Osteoblast (primary cell): Measurements from ENCODE around the gene NDUFB8. TPM values are rescaled to one million over a fixed set of nuclear protein-coding genes. Genes with fewer than 3 reads are reported as not detected.

Source experiments
- DNase-seq: peaks from one replicate; pipeline ENCODE4 v3.0.0; 2011; ENCODE audit warnings: low spot score, mixed read lengths; ENCODE audit not compliant: insufficient read length; ENCODE audit errors: missing footprints
- H2AFZ ChIP-seq: 2 replicates; pipeline ENCODE4 v1.6.0; 2011; ENCODE audit warnings: mild to moderate bottlenecking, low read length
- H3K27ac ChIP-seq: 2 replicates; pipeline ENCODE4 v1.5.1; 2011; ENCODE audit warnings: mild to moderate bottlenecking, low read depth, low read length, moderate library complexity
- H3K27me3 ChIP-seq: 2 replicates; pipeline ENCODE4 v1.6.0; 2012; ENCODE audit warnings: mild to moderate bottlenecking, control low read depth, inconsistent platforms, low read length, moderate library complexity; ENCODE audit not compliant: insufficient read depth
- H3K36me3 ChIP-seq: 2 replicates; pipeline ENCODE4 v1.5.1; 2011; ENCODE audit warnings: mild to moderate bottlenecking, low read length, control low read depth, moderate library complexity; ENCODE audit not compliant: insufficient read depth
- H3K4me1 ChIP-seq: 2 replicates; pipeline ENCODE4 v1.5.1; 2011; ENCODE audit warnings: mild to moderate bottlenecking, low read length, control low read depth, moderate library complexity; ENCODE audit not compliant: insufficient read depth
- H3K4me2 ChIP-seq: 2 replicates; pipeline ENCODE4 v1.6.0; 2011; ENCODE audit warnings: mild to moderate bottlenecking, low read length; ENCODE audit not compliant: insufficient read depth
- H3K4me3 ChIP-seq: fragments of 200-600 bp; sonication (generic); 3 replicates; pipeline ENCODE4 v1.5.1; 2012; ENCODE audit warnings: mild to moderate bottlenecking, low read length, inconsistent platforms; ENCODE audit not compliant: insufficient read depth
- H3K79me2 ChIP-seq: 2 replicates; pipeline ENCODE4 v1.6.0; 2012; ENCODE audit warnings: mild to moderate bottlenecking, low read length, control low read depth, inconsistent platforms; ENCODE audit not compliant: insufficient read depth
- H3K9me3 ChIP-seq: 2 replicates; pipeline ENCODE4 v1.5.1; 2011; ENCODE audit warnings: low read depth, low read length, control low read depth
- H4K20me1 ChIP-seq: 2 replicates; pipeline ENCODE4 v1.6.0; 2012; ENCODE audit warnings: mild to moderate bottlenecking, low read length, control low read depth; ENCODE audit not compliant: insufficient read depth
- total RNA-seq: library from RNA; depleted of rRNA; stranded (reverse); fragments of >200 nt; gene quantifications from 2 replicates; pipeline ENCODE4 v1.2.3, GENCODE V29; 2012
- TF ChIP-seq, protein P1 (sequence below): IDR thresholded peaks from 2 replicates; pipeline ENCODE4 v1.5.1; 2011; ENCODE audit warnings: mild to moderate bottlenecking, low read depth, low read length, moderate library complexity; ENCODE audit errors: extremely low read depth

NDUFB8 gene
- total RNA-seq, 1 donor, result 102 TPM

GRCh38 chr10:100537475-100537874 lies 7.8 kb upstream of the NDUFB8 start:
- Histone ChIP-seq H3K4me2 (peak overlapping the region; percentile 11), H3K79me2 (peaks cover 55% of the 10 kb centered on the region), H3K4me3 (no peak overlapping the region), H3K27ac (no peak overlapping the region), H3K9me3 (no peaks in the 10 kb centered on the region), H2AFZ (no peak overlapping the region), H3K4me1 (peaks cover 22% of the 10 kb centered on the region), H4K20me1 (peaks cover 31% of the 10 kb centered on the region), H3K27me3 (no peaks in the 10 kb centered on the region), H3K36me3 (peaks cover 42% of the 10 kb centered on the region)
- DNase-seq, result no peak
- TF ChIP-seq, protein P1, sequence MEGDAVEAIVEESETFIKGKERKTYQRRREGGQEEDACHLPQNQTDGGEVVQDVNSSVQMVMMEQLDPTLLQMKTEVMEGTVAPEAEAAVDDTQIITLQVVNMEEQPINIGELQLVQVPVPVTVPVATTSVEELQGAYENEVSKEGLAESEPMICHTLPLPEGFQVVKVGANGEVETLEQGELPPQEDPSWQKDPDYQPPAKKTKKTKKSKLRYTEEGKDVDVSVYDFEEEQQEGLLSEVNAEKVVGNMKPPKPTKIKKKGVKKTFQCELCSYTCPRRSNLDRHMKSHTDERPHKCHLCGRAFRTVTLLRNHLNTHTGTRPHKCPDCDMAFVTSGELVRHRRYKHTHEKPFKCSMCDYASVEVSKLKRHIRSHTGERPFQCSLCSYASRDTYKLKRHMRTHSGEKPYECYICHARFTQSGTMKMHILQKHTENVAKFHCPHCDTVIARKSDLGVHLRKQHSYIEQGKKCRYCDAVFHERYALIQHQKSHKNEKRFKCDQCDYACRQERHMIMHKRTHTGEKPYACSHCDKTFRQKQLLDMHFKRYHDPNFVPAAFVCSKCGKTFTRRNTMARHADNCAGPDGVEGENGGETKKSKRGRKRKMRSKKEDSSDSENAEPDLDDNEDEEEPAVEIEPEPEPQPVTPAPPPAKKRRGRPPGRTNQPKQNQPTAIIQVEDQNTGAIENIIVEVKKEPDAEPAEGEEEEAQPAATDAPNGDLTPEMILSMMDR, result no peak

GRCh38 chr10:100535715-100536353 lies 6.2 kb upstream of the NDUFB8 start, which contains the start of gene HIF1AN:
TSS of gene HIF1AN (plus strand) at chr10:100535943. CDS start at chr10:100535959, 16 bp downstream.
- H3K9me3 ChIP-seq, result no peaks in the 10 kb centered on the region
- H3K79me2 ChIP-seq, result peaks cover 49% of the 10 kb centered on the region
- H3K27me3 ChIP-seq, result no peaks in the 10 kb centered on the region
- H4K20me1 ChIP-seq, result peaks cover 23% of the 10 kb centered on the region
- peaks cover 22% of the 10 kb centered on the region for H3K4me1 ChIP-seq
- TF ChIP-seq, protein P1, result peak; percentile 98
- peaks cover 30% of the 10 kb centered on the region for H3K36me3 ChIP-seq
- peak within 1 kb of the TSS; percentile 93 for H3K4me2 ChIP-seq
- H2AFZ ChIP-seq, result peak within 1 kb of the TSS; percentile 90
- peak within 1 kb of the TSS; percentile 43 for H3K27ac ChIP-seq
- peak; percentile 93 for DNase-seq
- peak within 1 kb of the TSS; percentile 84 for H3K4me3 ChIP-seq

DNA sequence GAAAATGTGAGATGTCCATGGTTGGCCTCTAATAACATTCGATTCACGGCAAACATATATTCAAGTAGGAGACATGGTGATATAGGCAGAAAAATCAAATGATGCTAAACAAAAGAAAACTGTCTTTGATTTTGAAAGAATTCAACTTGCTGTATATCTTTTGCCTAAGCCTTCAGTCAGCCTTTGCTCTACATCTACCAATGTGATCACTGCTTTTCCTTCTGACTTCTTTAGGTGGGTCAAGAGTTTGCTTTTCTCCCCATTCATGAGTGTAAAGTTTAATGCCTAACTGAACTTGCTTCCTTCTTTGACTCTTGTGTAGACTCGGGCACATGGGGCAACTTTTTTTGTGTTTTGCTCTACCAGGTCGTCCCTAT lies 5.7 kb upstream of the NDUFB8 start:
- H3K36me3 ChIP-seq, result peaks cover 25% of the 10 kb centered on the region
- DNase-seq, result no peak
- peaks cover 44% of the 10 kb centered on the region for H3K79me2 ChIP-seq
- no peaks in the 10 kb centered on the region for H3K9me3 ChIP-seq
- H3K4me2 ChIP-seq, result peak overlapping the region; percentile 93
- peak overlapping the region; percentile 84 for H3K4me3 ChIP-seq
- no peaks in the 10 kb centered on the region for H3K27me3 ChIP-seq
- H2AFZ ChIP-seq, result peak overlapping the region; percentile 90
- TF ChIP-seq, protein P1, result no peak
- no peak overlapping the region for H3K27ac ChIP-seq
- H4K20me1 ChIP-seq, result peaks cover 23% of the 10 kb centered on the region
- peaks cover 23% of the 10 kb centered on the region for H3K4me1 ChIP-seq

- Histone ChIP-seq H3K79me2 (peaks cover 47% of the 10 kb centered on the region), H3K9me3 (no peaks in the 10 kb centered on the region), H3K27ac (no peak overlapping the region), H3K27me3 (no peaks in the 10 kb centered on the region), H2AFZ (peak overlapping the region; percentile 90), H3K4me2 (no peak overlapping the region), H3K4me1 (peaks cover 29% of the 10 kb centered on the region), H3K4me3 (no peak overlapping the region), H4K20me1 (peaks cover 23% of the 10 kb centered on the region), H3K36me3 (peaks cover 19% of the 10 kb centered on the region)
- TF ChIP-seq, protein P1, result no peak
- DNase-seq, result no peak
Observed at GRCh38 chr10:100534726-100535125, 5.1 kb upstream of the NDUFB8 start.
